HG02610 (cell line): Measurements from ENCODE around the gene ARHGAP24.

Source experiments
- ATAC-seq: cut with Tn5 transposase; IDR thresholded peaks from one replicate; pipeline ENCODE4 v1.9.1; 2021; ENCODE audit warnings: mild to moderate bottlenecking, moderate library complexity; ENCODE audit not compliant: unreplicated experiment

The ARHGAP24 gene

DNA sequence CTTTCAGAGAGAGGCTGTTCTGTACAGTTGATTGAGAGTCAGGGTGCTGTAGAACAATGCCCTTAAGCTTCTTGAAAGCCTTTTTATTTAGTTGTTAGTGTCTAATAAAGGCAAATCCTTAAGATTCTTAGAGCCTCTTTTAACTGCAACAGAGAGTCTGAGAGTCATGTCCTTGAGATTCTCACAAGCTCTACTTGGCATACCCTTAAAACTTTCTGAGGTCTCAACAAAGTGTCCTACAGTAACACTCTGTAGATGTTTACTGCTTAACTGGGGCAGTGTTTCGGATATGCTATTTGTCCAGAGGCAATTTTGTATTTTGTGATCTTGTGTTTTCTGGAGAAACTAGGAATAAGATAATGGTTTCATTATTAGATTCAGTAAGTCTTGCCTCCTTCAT lies 209.7 kb downstream of the ARHGAP24 start:
- ATAC-seq: no peak

DNA sequence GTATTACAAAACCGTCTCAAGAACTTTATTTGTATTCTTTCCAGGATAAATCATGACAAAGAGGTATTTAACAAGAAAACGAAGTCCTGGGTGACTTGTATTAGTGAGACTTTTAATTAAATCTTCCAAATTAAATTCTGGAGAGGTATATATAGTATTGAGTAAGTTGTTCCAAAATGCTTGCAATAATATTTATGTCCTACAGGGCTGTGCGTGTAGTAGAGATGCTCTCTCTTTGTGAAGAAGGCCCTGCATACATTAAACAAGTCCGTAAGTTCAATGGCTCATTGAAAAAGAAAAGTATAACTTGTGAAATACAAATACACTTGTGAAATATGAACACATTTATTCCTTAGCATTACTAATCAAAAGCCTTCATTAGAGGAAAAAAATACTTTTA lies 211.4 kb downstream of the ARHGAP24 start:
- no peak for ATAC-seq

DNA sequence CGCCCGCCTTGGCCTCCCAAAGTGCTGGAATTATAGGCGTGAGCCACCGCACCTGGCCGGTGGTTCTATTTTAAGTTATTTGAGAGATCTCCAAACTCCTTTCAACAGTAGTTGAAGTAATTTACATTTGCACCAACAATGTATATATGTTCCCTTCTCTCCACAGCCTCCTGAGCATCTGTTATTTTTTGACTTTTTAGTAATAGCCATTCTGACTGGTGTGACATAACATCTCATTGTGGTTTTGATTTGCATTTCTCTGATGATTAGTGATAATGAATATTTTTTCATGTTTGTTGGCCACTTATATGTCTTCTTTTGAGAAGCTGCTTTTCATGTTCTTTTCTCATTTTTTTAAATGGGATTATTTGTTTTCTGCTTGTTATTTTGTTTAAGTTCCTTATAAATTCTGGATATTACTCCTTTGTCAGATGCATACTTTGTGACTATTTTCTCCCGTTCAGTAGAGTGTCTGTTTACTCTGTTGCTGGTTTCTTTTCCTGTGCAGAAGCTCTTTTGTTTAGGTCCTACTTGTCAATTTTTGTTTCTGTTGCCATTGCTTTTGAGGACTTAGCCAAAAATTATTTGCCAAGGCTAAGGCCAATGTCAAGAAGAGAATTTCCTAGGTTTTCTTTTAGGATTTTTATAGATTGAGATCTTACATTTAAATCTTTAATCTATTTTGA lies 213.2 kb downstream of the ARHGAP24 start:
- no peak for ATAC-seq

DNA sequence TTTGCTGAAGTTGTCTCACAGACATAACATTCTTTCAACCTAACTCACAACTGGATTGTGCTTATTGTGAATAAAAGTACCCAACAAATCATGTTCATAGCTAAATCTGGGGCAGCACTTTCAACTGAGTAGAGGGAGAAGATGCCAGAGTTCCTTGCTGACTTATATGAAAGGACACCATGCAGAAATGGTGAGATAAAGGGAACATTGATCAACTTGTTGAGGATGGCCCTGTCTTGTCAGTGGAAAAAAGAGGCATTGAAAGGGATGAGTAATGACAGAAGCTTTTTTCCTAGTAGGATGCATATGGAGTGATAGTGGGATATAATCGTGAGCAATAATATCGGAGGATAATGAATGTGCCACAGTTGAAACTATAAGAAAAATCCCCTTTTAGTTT lies 221.7 kb downstream of the ARHGAP24 start:
- ATAC-seq: no peak

DNA sequence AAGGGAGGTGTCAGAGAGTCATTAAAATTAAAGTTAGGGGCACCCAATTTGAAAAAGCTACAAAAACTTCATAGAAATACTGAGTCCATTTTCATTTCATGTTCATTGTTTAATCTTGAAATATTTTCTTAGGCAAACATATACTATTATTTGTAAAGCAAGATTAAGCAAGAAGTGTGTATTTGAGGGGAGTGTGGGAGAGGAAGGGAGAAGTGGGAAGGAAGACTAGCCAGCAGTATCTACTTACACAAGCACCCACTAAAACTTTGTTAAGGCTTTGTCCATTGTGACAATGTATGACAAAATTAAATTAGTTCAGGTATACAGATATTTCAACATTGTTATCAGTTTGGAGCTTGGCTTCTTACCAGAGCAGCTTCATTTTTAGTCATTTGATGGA lies 222.9 kb downstream of the ARHGAP24 start:
- ATAC-seq: no peak

DNA sequence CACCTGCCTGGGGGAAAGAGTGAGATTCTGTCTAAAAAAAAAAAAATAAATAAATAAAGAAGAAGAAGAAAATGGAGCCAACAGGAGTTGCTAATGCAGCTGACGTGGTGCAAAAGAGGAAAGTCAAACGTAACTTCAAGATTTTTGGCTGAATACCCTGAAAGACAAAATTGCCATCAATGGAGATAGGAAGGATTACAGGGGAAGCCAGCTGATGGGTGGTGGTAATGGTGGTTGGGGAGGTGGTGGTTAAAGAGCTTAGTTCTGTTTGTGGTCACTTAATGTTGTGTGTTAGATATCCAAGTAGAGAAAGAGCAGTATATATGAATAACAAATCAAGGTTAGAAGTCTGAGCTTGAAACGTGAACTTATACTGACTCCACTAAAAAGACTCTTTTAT lies 225.4 kb downstream of the ARHGAP24 start:
- ATAC-seq: no peak

DNA sequence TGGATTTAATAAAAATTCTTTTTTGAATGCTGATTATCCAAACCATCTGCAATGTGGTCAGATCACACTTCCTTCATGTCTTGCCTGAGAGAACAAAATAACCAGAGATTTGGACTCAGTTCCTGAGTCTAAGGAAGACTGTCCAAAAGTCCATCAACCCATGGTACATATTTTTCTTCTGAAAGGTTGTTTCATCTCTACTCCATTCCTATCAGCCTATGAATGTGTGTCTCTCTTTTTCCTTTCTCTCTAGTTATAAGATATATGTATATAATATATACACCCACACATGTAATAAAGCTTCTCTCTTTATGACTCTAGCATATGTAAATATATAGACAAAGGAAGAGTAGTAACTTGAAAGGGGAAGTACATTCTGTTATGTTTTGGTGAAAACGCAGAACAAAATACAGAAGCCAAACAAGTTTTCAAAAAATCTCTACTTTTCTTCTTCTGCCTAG lies 226.9 kb downstream of the ARHGAP24 start:
- ATAC-seq: peak; percentile 99

DNA sequence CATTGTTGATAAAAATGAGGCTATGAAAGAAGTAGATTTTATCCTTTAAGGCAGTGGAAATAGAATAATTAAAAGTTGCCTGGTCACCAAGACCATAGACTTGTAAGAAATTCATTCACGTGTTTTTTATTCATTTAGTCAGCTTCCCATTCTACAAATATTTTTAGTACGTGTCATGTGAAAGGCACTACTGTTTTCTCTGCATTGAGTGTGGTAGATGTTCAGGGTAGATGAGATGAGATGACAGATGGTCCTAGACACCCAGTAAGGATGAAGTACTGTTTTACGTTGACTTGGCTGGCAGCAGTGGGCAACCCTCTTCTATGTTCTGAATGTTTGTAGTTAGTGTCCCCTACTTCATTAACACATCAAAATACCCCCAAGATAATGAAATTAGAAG lies 228.1 kb downstream of the ARHGAP24 start:
- no peak for ATAC-seq

DNA sequence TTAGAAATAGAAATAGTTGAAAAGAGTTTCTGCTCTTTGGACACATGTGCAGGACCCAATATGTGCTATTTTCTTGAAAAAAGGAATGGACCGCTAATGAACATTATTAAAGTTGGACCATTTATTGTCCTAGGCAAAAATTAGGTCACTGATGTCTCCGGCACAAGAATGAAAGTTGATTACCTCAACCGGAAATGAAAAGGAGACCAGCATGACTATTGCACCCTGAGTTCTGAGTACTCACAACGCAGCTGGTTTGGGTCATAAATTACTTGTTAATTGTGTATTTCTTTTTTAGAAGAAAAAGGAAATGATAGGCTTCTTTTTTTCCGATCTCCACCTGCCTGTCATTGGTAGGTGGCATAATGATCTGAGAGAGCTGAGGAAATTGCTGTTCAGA lies 232.7 kb downstream of the ARHGAP24 start:
- ATAC-seq: peak; percentile 91

DNA sequence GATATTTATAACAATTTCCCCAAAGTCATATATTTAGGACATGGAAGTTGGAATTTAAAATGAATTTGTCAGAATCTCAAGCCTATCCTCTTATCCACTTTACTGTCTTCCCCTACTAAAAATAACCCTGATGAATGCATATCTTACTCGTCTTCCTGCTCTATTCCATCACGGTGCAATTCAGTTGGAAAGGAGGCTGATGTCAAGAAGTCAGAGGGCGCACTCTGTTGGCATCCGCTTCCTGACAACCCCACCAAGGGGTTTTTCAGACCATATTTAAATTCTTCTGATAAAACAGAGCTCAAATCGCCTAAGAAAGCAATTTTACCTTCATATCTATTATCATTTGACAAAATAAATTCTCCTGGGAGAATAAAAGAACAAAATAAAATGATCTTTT lies 233.5 kb downstream of the ARHGAP24 start:
- ATAC-seq: no peak

DNA sequence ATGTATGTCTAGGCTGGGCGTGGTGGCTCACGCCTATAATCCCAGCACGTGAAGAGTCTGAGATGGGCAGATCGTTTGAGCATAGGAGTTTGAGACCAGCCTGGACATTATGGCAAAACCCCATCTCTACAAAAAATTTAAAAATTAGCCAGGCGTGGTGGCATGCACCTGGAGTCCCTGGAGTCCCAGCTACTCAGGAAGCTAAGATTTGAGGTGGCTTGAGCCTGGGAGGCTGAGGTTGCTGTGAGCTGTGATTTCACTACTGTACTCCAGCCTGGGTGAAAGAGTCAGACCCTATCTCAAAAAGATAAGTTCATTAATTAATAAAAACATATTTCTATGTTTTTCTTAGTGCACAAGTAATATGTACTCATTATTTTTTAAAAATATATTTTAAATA lies 238.1 kb downstream of the ARHGAP24 start:
- no peak for ATAC-seq

DNA sequence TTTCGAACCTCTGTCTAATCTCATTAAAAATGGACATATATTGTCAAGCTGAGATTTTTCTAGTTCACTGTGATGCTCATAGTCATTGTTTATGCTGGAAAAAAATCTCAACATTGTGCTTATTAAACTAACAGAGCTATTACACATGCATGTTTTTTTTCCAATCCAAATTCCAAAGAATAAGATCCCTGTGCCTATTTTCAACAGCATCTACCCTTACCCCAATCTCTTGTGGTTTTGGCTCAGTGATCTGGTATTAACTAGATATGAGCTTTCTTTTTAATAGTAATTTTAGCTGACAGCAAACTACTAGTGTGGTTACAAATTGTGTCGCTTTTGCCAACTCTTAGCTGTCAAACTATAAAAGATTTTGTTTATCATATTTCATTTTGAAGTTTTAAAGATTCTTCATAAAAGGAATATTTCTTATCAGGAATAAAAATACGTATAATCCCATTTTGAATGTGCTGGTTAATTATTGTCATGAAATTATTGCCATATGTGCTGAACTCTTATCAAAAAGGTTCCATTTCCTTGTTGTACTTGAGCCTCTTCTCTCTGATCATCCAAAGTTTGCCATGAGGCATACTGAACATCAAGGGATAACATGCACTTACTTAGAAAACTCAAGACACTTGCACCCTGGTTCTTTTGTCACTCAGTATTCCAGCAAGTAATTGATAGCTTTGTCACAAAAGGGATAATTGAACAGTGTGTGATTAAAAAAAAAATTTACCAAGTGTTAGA lies 241.2 kb downstream of the ARHGAP24 start:
- no peak for ATAC-seq

DNA sequence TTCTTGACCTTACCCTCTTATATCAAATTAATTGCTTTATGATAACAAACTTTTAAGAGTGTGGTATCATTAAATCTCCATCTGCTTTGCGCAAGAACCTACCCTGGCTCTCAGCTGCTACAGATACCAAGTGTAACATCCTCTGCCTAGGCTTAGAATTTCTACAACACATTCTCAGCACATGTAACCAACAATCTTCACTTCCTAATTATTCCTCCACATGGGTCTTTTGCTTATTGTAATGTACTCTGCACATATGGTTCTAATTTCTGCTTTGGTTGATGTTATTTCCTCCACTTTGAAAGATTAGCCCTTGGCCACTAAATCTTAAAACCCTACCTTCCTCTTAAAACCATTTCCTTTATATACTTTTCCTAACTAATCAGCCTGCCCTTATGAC lies 242.4 kb downstream of the ARHGAP24 start:
- ATAC-seq: no peak

DNA sequence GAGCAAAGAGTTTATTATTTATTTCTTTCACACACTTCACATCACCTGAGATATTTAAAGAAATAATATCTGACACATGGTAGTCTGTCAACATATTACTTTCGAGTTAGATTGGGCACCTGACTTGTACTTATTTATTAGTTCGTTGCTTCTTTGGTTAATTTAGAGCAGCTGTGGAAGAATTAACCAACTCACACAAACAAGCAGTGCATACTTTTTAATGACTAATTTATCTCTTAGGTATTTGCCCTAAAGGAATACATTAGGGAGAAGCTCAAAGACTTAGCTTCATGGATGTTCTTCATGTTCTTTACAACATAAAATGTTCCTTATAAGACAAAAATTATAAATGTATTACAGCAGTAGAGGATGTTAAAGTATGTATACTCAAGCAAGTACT lies 242.9 kb downstream of the ARHGAP24 start:
- ATAC-seq: no peak

DNA sequence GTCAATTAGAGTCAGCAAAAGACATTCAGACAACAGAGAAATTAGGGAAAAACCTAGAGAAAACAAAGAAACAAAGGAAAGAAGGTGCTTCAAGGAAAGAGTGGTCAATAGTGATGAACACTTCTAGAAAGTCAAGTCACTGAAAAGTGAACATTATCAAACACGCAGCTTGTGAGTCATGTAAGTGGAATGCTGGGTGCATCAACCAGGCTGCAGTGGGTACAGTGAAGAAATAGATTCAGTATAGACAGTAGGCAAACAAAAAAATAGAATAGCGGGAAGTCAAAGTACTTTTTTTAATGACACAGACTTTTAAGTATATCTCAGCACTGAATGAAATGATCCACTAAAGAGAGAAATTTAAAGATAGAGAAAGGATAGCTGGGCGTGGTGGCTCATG lies 245.8 kb downstream of the ARHGAP24 start:
- ATAC-seq: no peak

DNA sequence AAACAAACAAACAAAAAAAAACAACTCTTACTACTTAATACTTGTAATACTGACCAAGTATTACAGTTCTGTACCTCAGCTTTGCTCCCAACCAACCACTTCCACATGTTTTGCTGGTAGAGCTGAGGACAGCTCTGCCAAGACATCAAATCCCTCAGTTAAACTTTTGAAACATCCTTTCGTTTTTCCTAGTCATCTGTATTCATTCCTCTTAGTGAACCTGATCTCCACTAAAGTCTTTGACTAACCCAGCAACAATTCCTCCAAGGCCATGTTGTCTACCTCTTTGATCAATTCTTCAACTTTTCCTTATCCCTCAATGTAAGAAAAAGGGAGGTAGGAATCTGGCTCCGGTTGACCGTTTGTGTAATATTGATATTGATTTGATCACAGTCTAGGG lies 247.5 kb downstream of the ARHGAP24 start:
- ATAC-seq: no peak

DNA sequence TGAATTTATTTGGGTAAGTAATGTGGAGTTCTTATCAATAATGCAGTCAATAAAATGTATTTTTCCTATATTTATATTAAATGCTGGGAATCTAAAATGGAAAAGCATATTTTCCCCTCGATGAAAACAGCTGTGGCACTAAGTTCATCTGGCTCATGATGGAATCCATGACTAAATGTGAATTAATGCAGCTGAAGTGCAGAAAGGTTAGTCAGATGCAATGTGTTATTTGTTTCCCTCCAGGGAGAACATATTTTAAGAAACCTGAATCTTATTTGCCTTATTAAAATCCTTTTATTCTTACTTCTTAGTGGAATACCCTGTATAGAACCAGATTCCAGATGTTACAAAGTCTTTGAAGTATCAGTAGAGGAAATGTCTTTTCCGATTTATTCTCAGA lies 247.9 kb downstream of the ARHGAP24 start:
- ATAC-seq: no peak

DNA sequence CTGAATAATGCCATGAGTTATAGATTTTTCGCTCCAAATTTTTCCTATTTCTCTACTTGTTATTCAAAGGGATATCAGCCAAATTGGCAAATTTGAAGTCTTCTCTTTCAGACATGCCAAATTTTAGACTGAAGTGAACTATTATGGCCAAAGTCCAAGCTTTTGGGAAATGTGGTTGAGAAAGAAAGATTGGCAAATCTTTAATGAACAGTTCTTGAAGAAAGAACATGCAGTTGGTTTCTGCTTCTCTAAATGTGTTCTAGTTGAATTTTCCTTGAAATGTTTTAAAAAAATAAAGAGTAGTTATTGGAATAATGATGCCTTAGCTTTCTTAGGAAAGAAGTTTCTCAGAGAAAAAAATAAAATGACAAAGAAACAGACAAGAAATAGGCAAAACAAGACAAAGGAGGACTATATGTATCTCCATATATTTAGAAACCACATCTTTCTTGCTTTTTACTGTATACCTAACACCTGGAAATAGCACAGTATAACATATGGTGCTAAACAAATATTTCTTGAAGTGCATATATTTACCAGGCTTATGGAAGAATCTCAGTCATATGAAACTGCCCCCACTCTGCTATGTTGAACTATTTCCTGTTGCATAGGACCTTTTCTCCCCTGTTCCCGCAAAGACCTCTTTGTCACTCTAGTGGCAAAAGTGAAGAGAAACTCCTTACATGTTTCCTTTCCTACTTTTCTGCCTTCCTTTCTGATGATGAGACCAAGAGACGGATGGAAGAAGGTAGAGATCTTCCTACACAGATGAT lies 250.0 kb downstream of the ARHGAP24 start:
- peak; percentile 48 for ATAC-seq

DNA sequence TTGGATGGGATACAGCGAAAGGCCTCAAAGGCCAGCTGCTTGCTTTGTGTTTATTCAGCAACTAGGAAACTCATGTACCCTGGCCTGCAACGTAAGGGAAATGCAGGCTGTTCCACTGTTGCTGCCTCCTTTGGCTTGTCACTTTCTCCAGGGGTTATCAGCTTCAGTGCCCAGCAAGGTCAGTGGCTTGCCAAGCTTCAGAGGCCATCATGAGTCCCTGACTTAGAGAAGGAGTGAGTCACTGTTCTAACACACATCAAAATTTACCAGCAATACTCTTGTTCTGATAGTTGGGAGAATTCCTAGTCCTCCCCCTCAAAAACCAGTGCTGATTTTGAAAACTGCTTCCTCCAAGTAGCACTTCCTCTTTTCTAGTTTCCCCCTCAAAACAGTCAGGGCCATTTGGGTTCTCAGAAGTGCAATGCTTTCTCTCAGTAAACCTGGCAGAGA lies 250.8 kb downstream of the ARHGAP24 start:
- ATAC-seq: peak; percentile 84

DNA sequence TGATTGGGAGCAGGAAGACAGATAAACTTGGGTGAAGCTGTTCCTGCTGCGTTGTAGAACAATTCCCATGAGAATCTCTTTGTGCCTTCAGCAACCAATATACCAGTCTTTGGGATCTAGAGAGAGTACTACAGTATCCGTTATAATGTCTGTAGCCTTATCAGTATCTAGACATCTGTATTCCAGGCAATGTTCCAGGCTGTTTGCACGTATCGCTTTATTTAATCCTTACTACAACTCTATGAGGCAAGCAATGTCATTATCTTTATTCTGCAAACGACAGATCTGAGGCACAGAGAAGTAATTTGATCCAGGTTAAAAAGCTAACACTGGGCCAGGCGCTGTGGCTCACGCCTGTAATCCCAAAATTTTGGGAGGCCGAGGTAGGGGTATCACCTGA lies 251.6 kb downstream of the ARHGAP24 start:
- no peak for ATAC-seq

DNA sequence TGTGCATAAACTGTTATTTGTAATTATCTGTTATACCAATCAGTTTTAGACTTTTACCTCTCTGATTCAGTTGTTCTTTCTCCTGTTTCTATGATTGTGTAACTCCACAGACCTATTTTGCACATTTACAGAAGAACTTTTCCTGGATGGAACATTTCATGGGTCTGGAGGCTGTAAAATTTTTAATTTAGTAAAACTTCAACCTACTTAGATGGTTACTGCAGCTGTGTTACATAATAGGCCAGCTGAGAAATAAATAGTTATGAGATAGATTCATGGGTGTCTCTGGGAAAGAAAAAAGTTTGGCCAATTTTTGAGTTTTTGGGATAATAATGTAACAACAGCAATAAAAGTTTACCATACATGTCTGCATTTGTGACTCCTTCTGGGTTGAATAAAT lies 253.5 kb downstream of the ARHGAP24 start:
- no peak for ATAC-seq

DNA sequence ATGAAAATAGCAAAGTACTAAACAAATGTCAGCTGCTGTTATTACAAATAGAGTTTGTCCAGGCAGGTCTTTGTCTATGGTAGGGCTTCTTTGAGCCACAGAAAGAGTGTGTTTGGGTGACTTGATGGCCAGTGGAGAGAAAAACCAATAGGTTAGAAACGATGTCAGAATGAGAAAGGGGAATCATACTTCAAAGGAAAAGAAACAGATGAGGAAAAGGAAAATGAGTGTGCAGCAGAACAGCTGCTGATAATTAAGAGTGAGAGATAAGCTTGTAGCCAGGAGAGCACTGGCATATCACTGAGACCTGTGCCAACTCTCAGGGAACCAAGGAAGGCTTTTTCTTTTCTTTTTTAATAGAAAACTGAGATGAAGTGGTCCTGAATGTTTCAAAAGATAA lies 257.2 kb downstream of the ARHGAP24 start:
- peak; percentile 92 for ATAC-seq
